Measurements from ENCODE around the gene UBE2J2.

Gene UBE2J2

GRCh38 chr1:1239614-1240347 is 33.9 kb downstream of the UBE2J2 start:
- no peak overlapping the region for H3K27ac Mint-ChIP-seq
- H3K4me1 Mint-ChIP-seq: no peaks in the 10 kb centered on the region
- ATAC-seq: no peak
- DNase-seq: no peak
- no peaks in the 10 kb centered on the region for H3K9me3 Mint-ChIP-seq
- H3K4me3 Mint-ChIP-seq: no peak overlapping the region
- no peaks in the 10 kb centered on the region for H3K36me3 Mint-ChIP-seq (ENCODE audit: low read depth)
- peaks cover 1% of the 10 kb centered on the region for H3K27me3 Mint-ChIP-seq

DNA sequence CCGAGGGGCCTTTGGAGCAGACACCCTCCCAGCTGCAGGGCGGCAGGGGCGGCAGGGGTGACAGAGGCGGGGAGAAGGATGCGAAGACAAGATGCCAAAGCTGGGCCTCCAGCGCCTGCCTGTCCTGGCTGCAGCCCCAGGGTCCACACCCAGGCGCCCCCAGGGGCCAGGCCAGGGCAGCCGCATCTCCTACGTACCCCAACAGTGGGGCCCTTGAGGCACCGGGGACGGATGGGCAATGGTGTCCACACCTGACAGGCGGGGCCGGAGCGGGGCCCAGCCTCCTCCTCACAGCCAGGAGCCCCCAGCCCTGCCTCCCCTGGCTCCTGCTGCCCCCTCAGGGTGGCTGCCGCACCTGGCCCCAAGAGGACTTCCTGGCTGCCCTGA is 34.4 kb downstream of the UBE2J2 start:
- Mint-ChIP-seq H3K27ac (no peak overlapping the region), H3K36me3 (ENCODE audit: low read depth) (peaks cover 2% of the 10 kb centered on the region), H3K4me3 (no peak overlapping the region), H3K9me3 (no peaks in the 10 kb centered on the region), H3K27me3 (peaks cover 1% of the 10 kb centered on the region), H3K4me1 (peaks cover 5% of the 10 kb centered on the region)
- no peak for DNase-seq
- no peak for ATAC-seq

DNA sequence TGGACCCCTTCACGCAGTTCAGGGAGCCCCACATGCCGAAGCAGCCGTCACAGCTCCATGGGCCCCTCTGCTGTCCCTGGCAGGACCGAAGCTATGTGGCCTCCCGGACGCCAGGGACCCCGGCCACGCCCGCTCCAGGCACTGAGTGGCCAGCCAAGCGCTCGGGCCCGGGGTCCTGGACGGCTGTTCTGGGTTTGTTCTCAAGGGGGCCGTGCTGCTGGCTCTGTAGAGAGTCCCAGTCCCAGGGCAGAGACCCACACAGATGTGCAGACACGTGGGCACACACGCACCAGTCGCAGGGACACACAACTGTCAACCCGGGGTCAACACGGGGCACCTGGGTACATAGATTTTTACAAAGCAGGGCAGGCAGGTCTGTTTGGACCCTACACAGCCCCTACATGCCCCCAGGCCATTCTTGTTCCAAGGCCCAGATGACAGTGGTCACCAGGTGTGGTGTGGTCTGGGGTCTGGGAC is 34.9 kb downstream of the UBE2J2 start:
- Mint-ChIP-seq H3K4me1 (peaks cover 10% of the 10 kb centered on the region), H3K9me3 (no peaks in the 10 kb centered on the region), H3K4me3 (no peak overlapping the region), H3K27ac (no peak overlapping the region), H3K27me3 (peaks cover 1% of the 10 kb centered on the region), H3K36me3 (ENCODE audit: low read depth) (peaks cover 7% of the 10 kb centered on the region)
- DNase-seq (no peak), ATAC-seq (no peak)

DNA sequence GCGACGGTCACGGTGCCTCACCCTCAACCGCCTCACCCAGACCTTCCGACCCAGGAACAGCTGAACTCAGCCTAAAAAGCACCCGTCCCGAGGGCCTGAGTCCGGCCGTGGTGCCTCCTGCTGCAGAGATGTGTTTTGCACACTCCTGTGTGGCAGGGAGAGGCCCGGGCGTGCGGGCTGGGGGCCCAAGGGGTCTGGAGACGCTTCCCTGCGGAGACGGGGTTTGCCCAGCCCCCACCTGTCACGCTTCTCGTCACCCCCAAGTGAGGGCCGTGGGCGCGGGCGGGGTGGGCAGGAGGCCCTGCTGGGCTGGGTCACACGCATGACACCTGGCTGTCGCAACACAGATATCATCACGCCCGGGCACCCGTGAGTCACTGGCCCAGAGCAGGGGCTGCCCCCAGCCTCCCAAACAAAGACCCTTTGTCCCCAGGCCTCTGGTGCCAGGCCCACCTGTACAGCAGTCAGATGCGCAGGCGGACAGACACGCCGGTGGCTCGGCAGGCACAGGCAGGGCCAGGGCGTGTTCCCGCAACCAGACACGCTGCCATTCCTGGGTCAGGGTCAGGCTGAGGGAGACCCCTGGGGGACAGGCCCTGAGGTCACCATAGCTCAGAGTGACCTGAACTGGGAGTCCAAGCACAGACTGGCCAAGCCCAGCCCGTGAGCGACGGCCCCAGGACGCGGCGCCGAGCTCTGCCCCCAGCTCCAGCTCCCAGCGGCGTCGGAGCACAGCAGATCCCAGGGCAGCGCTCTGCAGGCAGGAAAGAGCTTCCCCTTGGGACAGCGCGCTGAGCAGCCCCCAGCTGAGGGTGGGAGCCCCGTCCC is 35.6 kb downstream of the UBE2J2 start:
- H3K4me1 Mint-ChIP-seq: peaks cover 14% of the 10 kb centered on the region
- DNase-seq: no peak
- H3K4me3 Mint-ChIP-seq: no peak overlapping the region
- ATAC-seq: no peak
- H3K27ac Mint-ChIP-seq: no peak overlapping the region
- H3K9me3 Mint-ChIP-seq: no peaks in the 10 kb centered on the region
- peaks cover 1% of the 10 kb centered on the region for H3K27me3 Mint-ChIP-seq
- H3K36me3 Mint-ChIP-seq (ENCODE audit: low read depth): peaks cover 11% of the 10 kb centered on the region

DNA sequence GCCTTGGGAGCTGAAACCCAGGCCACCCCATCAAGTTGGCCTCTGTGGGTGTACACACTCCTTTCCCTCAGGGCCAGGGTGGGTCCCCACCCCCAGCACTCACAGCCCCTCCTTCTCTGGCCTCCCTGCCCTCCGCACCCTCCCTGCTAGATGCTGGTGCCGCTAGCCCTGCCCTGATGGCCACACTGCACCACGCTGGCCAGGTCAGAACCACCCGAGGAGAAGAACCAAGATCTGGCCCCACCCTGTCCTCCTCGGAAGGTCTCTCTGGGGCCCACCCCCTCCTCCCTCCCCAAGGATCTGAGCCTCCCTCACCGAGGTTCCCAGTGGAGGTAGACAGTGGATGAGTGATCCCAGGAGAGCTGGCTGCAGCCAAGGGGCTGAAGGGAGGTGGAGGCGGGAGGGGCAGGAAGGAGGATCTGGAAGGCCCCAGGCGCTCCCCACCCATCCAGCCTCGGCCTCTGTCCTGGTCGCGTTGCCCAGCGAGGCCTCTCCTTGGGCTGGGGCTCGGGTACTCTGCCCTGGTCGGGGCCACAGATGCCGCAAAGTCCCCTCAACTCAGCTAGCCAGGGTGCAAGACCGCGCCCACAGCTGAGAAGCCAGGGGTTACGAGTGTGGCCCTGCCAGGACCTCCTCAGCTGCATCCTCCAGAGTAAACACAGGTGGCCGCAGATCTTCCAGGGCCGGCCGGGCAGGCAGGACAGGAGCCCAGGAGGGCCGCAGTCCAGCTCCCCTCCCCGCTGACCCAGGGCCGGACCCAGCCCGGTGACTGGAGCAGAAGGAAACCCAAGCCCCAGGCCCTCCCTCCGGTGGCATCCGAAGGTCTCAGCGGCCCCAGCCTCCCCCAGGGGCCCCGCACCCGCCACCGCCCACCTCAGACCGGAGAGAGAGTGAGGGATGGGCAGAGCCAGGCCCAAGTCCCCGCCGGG is 36.4 kb downstream of the UBE2J2 start:
- Mint-ChIP-seq H3K36me3 (ENCODE audit: low read depth) (peaks cover 11% of the 10 kb centered on the region), H3K4me1 (peaks cover 14% of the 10 kb centered on the region), H3K9me3 (no peaks in the 10 kb centered on the region), H3K27me3 (peaks cover 1% of the 10 kb centered on the region), H3K4me3 (no peak overlapping the region), H3K27ac (no peak overlapping the region)
- no peak for ATAC-seq
- no peak for DNase-seq

- Mint-ChIP-seq H3K36me3 (ENCODE audit: low read depth) (peaks cover 11% of the 10 kb centered on the region), H3K27ac (no peak overlapping the region), H3K4me1 (peaks cover 14% of the 10 kb centered on the region), H3K9me3 (no peaks in the 10 kb centered on the region), H3K27me3 (peaks cover 1% of the 10 kb centered on the region), H3K4me3 (no peak overlapping the region)
- DNase-seq (no peak), ATAC-seq (no peak)
Measured at GRCh38 chr1:1236176-1236763, 37.4 kb downstream of the UBE2J2 start.

GRCh38 chr1:1235016-1235744 is 38.5 kb downstream of the UBE2J2 start:
- Mint-ChIP-seq H3K27ac (no peak overlapping the region), H3K36me3 (ENCODE audit: low read depth) (peaks cover 19% of the 10 kb centered on the region), H3K4me3 (peak overlapping the region; percentile 81), H3K4me1 (peaks cover 22% of the 10 kb centered on the region), H3K27me3 (peaks cover 1% of the 10 kb centered on the region), H3K9me3 (no peaks in the 10 kb centered on the region)
- DNase-seq (no peak), ATAC-seq (no peak)

GRCh38 chr1:1234180-1234808 is 39.4 kb downstream of the UBE2J2 start:
- H3K9me3 Mint-ChIP-seq: no peaks in the 10 kb centered on the region
- peak overlapping the region; percentile 81 for H3K4me3 Mint-ChIP-seq
- peak overlapping the region; percentile 92 for H3K27ac Mint-ChIP-seq
- ATAC-seq: no peak
- DNase-seq: no peak
- H3K36me3 Mint-ChIP-seq (ENCODE audit: low read depth): peaks cover 24% of the 10 kb centered on the region
- H3K27me3 Mint-ChIP-seq: peaks cover 1% of the 10 kb centered on the region
- peaks cover 31% of the 10 kb centered on the region for H3K4me1 Mint-ChIP-seq

GRCh38 chr1:1233567-1233892 is 40.1 kb downstream of the UBE2J2 start:
- H3K36me3 Mint-ChIP-seq (ENCODE audit: low read depth): peaks cover 24% of the 10 kb centered on the region
- peaks cover 35% of the 10 kb centered on the region for H3K4me1 Mint-ChIP-seq
- H3K9me3 Mint-ChIP-seq: no peaks in the 10 kb centered on the region
- H3K27me3 Mint-ChIP-seq: no peaks in the 10 kb centered on the region
- H3K4me3 Mint-ChIP-seq: peak overlapping the region; percentile 81
- ATAC-seq (no peak), DNase-seq (no peak)
- H3K27ac Mint-ChIP-seq: peak overlapping the region; percentile 92

GRCh38 chr1:1232796-1233566 is 40.7 kb downstream of the UBE2J2 start:
- peaks cover 35% of the 10 kb centered on the region for H3K4me1 Mint-ChIP-seq
- H3K27ac Mint-ChIP-seq: peak overlapping the region; percentile 92
- H3K4me3 Mint-ChIP-seq: peak overlapping the region; percentile 81
- no peaks in the 10 kb centered on the region for H3K9me3 Mint-ChIP-seq
- H3K36me3 Mint-ChIP-seq (ENCODE audit: low read depth): peaks cover 24% of the 10 kb centered on the region
- no peak for DNase-seq
- no peaks in the 10 kb centered on the region for H3K27me3 Mint-ChIP-seq
- ATAC-seq: no peak

GRCh38 chr1:1232208-1232795 is 41.4 kb downstream of the UBE2J2 start, which contains the start of gene B3GALT6:
Gene B3GALT6 (plus strand): TSS chr1:1232237. CDS start chr1:1232279, 42 bp downstream.
- Mint-ChIP-seq H3K4me3 (peak within 1 kb of the TSS; percentile 89), H3K4me1 (peaks cover 35% of the 10 kb centered on the region), H3K9me3 (no peaks in the 10 kb centered on the region), H3K27ac (peak within 1 kb of the TSS; percentile 84), H3K36me3 (ENCODE audit: low read depth) (peaks cover 28% of the 10 kb centered on the region), H3K27me3 (no peaks in the 10 kb centered on the region)
- DNase-seq (no peak), ATAC-seq (no peak)

GRCh38 chr1:1231400-1232207 is 42.0 kb downstream of the UBE2J2 start, which contains the start of gene SDF4:
Gene SDF4 (minus strand): TSS chr1:1232001. CDS start chr1:1228772, 3,229 bp downstream.
- Mint-ChIP-seq H3K36me3 (ENCODE audit: low read depth) (peaks cover 28% of the 10 kb centered on the region), H3K4me3 (peak within 1 kb of the TSS; percentile 89), H3K27ac (peak within 1 kb of the TSS; percentile 84), H3K27me3 (no peaks in the 10 kb centered on the region), H3K4me1 (peaks cover 35% of the 10 kb centered on the region), H3K9me3 (no peaks in the 10 kb centered on the region)
- peak; percentile 98 for DNase-seq
- peak; percentile 92 for ATAC-seq

Data from activated naive CD8-positive, alpha-beta T cell treated with anti-CD3 and anti-CD28 coated beads, Interleukin-2, amount 50 U/mL, for 24 hours (primary cell).